NOMO-1 treated with dmso at 0.1 percent for 144 hours (cell line): ENCODE results near the gene TMEM217.
A peak's percentile ranks its signal among the peaks of the same experiment; 100 is the strongest.
"Not testable (repeated sequence)": the region's sequence is repeated elsewhere in the genome, so short reads cannot be mapped to it uniquely, and the experiment has no call there.

Experiments
- DNase-seq: peaks from one replicate; lab custom pipeline; 2025; ENCODE audit not compliant: unreplicated experiment; lab: John Stamatoyannopoulos, UW

The TMEM217 gene

DNA sequence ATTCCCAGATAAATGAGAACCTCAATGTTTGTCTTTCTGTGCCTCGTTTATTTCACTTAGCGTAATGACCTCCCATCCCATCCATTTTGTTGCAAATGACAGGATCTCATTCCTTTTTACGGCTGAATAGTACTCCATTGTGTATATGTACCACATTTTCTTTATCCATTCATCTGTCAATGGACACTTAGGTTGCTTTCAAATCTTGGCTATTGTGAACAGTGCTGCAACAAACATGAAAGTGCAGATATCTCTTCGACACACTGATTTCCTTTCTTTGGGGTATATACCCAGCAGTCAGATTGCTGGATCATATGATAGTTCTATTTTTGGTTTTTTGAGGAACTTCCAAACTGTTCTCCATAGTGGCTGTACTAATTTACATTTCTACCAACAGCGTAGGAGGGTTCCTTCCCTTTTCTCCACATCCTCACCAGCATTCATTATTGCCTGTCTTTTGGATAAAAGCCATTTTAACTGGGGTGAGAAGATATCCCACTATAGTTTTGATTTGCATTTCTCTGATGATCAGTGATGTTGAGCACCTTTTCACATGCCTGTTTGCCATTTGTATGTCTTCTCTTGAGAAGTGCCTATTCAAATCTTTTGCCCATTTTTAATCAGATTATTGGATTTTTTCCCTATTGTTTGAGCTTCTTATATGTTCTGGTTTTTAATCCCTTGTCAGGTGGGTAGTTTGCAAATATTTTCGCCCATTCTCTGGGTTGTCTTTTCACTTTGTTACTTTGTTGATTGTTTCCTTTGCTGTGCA lies 71.8 kb downstream of the TMEM217 start:
- DNase-seq = peak; percentile 31

DNA sequence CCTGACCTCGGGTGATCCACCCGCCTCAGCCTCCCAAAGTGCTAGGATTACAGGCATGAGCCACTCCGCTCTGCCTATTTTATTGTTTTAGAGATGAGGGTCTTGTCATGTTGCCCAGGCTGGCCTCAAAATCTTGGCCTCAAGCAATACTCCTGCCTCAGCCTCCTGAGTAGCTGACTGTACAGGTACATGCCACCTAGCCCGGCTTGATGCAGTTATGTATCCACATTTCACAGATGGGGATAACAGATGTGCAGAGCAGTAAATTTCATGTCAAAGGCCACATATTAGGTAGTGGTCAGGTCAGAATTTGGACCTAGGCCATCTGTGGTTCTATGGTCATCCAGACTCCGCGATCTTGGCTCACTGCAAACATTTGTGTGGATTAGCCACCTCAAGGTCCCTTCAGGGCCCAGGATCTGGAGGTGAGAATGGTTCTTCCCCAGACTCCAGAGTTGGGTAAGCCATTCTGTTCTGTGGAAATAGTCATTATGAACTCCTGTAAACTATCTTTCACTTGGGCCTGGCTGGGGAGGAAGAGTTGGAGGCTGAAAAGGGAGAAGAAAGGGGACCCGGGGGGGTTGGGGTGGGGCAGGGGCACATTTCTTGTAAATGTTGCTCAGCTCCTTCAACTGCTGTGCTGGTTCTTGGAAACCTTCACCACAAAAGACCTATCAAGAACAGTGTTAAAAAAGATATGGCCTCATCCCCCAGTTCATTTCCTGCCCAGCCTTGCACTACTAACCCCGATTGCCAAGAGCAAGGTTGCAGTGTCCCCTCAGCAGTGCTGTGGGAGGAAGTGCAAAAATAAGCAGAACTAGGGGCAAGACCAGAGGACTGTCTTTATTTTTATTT lies 75.0 kb downstream of the TMEM217 start:
- DNase-seq = peak; percentile 91

DNA sequence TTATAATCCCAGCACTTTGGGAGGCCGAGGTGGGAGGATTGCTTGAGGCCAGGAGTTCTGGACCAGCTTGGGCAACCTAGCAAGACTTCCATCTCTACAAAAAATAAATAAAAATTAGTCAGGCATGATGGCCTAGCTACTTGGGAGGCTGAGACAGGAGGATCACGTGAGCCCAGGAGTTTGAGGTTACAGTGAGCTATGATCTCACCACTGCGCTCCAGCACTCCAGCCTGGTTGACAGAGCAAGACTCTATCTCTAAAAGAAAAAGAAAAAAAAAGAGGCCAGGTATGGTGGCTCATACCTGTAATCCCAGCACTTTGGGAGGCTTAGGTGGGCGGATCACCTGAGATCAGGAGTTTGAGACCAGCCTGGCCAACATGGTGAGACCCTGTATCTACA lies 77.3 kb downstream of the TMEM217 start:
- not testable (repeated sequence) for DNase-seq

- DNase-seq = no peak
Measured at GRCh38 chr6:37180075-37180474, 77.9 kb downstream of the TMEM217 start.

DNA sequence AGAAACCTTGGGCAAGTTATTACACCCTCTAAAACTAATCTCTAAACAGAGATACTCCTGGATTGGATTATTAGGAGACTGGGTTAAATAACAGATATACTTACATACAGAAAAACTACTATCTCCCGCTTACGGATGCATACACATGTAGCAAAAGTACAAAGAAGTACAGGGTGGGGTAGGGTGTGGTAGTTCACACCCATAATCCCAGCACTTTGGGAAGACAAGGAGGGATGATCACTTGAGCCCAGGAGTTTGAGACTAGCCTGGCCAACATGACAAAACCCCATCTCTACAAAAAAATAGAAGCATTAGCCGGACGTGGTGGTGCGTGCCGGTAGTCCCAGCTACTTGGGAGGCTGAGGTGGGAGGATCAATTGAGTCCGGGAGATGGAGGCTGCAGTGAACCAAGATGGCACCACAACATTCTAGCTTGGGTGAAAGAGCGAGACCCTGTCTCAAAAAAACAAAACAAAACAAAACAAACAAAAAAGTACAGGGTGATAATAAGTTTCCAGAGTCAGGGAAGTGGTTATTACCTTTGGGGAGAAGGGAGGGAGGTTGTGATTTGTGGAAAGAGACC lies 79.9 kb downstream of the TMEM217 start:
- DNase-seq = no peak

GRCh38 chr6:37177077-37177934 lies 80.6 kb downstream of the TMEM217 start:
- DNase-seq = peak; percentile 95

DNA sequence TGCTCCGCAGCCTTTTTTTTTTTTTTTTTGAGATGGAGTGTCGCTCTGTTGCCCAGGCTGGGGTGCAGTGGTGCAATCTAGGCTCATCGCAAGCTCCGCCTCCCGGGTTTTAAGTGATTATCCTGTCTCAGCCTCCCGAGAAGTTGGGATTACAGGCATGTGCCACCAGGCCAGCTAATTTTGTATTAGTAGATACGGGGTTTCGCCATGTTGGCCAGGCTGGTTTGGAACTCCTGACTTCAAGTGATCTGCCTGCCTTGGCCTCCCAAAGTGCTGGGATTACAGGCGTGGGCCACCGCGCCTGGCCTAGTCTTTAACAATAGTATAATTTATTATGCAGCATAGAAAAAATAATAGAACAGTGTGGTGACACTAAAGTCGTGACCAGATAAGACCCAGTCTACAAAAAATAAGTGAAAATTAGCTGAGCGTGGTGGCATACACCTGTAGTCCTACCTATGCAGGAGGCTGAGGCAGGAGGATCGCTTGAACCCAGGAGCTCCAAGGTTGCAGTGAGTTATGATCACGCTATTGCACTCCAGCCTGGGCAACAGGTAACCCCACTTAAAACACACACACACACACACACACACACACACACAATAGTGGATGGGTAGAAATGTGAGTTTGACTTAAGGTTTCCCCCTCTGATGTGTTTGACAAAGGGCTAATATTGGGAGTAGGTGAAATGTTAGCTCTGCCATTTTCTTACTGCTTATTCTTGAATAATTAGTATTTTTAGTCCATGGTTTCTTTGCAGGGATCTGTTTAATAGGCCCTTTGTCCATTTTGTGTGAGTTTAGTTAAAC lies 81.5 kb downstream of the TMEM217 start:
- DNase-seq = no peak

GRCh38 chr6:37175332-37176267 lies 82.3 kb downstream of the TMEM217 start:
- no peak for DNase-seq

GRCh38 chr6:37174515-37175331 lies 83.2 kb downstream of the TMEM217 start:
- DNase-seq = no peak

- no peak for DNase-seq
Measured at GRCh38 chr6:37174196-37174514, 83.8 kb downstream of the TMEM217 start.

- no peak for DNase-seq
Measured at GRCh38 chr6:37173493-37174195, 84.3 kb downstream of the TMEM217 start.

- no peak for DNase-seq
Measured at GRCh38 chr6:37172912-37173492, 84.9 kb downstream of the TMEM217 start.

- DNase-seq = peak; percentile 83
Measured at GRCh38 chr6:37171970-37172812, 85.8 kb downstream of the TMEM217 start.

- DNase-seq = no peak
Measured at GRCh38 chr6:37171201-37171969, 86.6 kb downstream of the TMEM217 start.
